A549 (cell line): ENCODE data around the gene RALGPS2.

Experiments used
- CBX8 ChIP-seq: fragments of 200-600 bp; sonication (generic); IDR thresholded peaks from 2 replicates; pipeline ENCODE4 v1.6.1; 2016
- CTCF ChIP-seq: fragments of >200 bp; sonication (Bioruptor Twin); formaldehyde crosslinking; IDR thresholded peaks from 3 replicates; pipeline ENCODE4 v1.5.1; 2016
- ELK1 ChIP-seq: fragments of 150-350 bp; IDR thresholded peaks from 2 replicates; pipeline ENCODE4 v1.6.1; 2014; ENCODE audit warnings: low read depth, mild to moderate bottlenecking, low read length
- EP300 ChIP-seq, 2 experiments: fragments of >200 bp; sonication (Bioruptor Twin); formaldehyde crosslinking; IDR thresholded peaks; 2 replicates in 1 of 2; 3 replicates in 1 of 2; pipeline ENCODE4 v1.6.1; 2016 to 2017
- HMGXB4 ChIP-seq: fragments of 250-450 bp; sonication (Bioruptor Pico); IDR thresholded peaks from 2 replicates; pipeline ENCODE4 v1.5.0; 2021; ENCODE audit warnings: mild to moderate bottlenecking, moderate library complexity, borderline replicate concordance
- HOXB5 ChIP-seq: fragments of 250-450 bp; sonication (Bioruptor Pico); IDR thresholded peaks from 2 replicates; pipeline ENCODE4 v1.5.0; 2020; ENCODE audit warnings: mild to moderate bottlenecking, moderate library complexity
- MAX ChIP-seq: IDR thresholded peaks from 2 replicates; pipeline ENCODE4 v1.6.1; 2012
- POLR2A ChIP-seq: IDR thresholded peaks from 2 replicates; pipeline ENCODE4 v1.6.1; 2012; ENCODE audit warnings: mild to moderate bottlenecking, low read length
- RAD21 ChIP-seq, 2 experiments: fragments of >200 bp in 1 of 2; sonication (Bioruptor Twin) in 1 of 2; formaldehyde crosslinking in 1 of 2; IDR thresholded peaks in 1 of 2; conservative IDR thresholded peaks in 1 of 2; 2 replicates in 1 of 2; 3 replicates in 1 of 2; pipeline ENCODE4 v1.6.1; 2012 to 2018; ENCODE audit warnings: inconsistent platforms in 1 of 2
- REST ChIP-seq: fragments of 200-600 bp; sonication (generic); IDR thresholded peaks from 2 replicates; pipeline ENCODE4 v1.6.1; 2016; ENCODE audit warnings: antibody characterized with exemption, mild to moderate bottlenecking, moderate library complexity
- ZNF302 ChIP-seq: fragments of 250-450 bp; sonication (Bioruptor Pico); IDR thresholded peaks from 2 replicates; pipeline ENCODE4 v1.9.0; 2021; ENCODE audit warnings: inconsistent platforms, mild to moderate bottlenecking, moderate library complexity

- TF ChIP-seq CTCF = no peak
- TF ChIP-seq REST = no peak
- TF ChIP-seq EP300 (IDR thresholded peaks at IDR 0.05) = no peak
- TF ChIP-seq RAD21 (conservative IDR thresholded peaks at IDR 0.05 in 1 of 2, IDR thresholded peaks at IDR 0.05 in 1 of 2) = no peak
- no peak for TF ChIP-seq HMGXB4 (CRISPR knock-in tag)
- TF ChIP-seq CBX8 = no peak
- no peak for TF ChIP-seq ZNF302
- TF ChIP-seq POLR2A = no peak
- TF ChIP-seq ELK1 = no peak
- TF ChIP-seq MAX = no peak
- no peak for TF ChIP-seq HOXB5
Measured at GRCh38 chr1:178938959-178939317, 213.9 kb downstream of the RALGPS2 start.
